ENCODE measurements around the gene WDR7. TPM values are rescaled to one million over a fixed set of nuclear protein-coding genes. Genes with fewer than 3 reads are reported as not detected.

The WDR7 gene
- total RNA-seq, 1 experiment from 2014 or later, result 7.8 TPM

DNA sequence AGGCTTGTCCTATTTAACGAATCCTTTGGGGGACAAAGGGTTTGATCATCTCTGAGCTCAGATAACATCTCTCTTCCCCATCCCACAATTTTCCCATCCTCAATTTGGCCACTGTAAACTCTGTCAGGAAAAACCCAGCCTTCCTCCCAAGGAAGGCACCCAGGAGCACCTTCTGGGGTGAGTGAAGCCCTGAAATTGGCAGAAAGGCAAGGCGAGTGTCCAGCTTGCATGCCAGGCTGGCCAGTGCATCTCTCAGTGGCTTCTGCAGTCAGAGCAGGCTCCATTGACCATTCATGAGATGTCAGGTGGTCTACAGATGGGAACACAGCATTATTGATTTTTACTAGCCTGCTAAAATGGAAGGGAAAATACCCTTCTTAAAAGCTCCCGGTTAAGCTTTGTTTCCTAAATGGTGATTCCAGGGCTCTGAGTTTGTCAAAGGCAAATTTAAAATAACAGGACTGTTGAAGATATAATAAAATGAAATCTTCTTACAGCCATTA lies 412.5 kb downstream of the WDR7 start:
- Mint-ChIP-seq H3K36me3 (ENCODE audit: insufficient read depth, unreplicated experiment) (no peaks in the 10 kb centered on the region), H3K27me3 (ENCODE audit: insufficient read depth, unreplicated experiment) (peaks cover 3% of the 10 kb centered on the region), H3K4me3 (ENCODE audit: unreplicated experiment) (no peak overlapping the region), H3K9me3 (ENCODE audit: unreplicated experiment) (no peaks in the 10 kb centered on the region), H3K4me1 (ENCODE audit: low read depth, unreplicated experiment) (no peaks in the 10 kb centered on the region), H3K27ac (ENCODE audit: unreplicated experiment) (no peak overlapping the region)
- BruUV-seq (replicated peaks), result no TSS peak
- DNase-seq, result no peak
- ChIA-PET POLR2A (no interaction called here), CTCF (no interaction called here)
- Histone ChIP-seq H3K27me3 (replicated peaks; ENCODE audit: control insufficient read depth, insufficient read depth, low read length) (no peaks in the 10 kb centered on the region), H3K9me3 (no peaks in the 10 kb centered on the region), H3K4me3 (ENCODE audit: low read depth, low read length) (no peak overlapping the region), H3K36me3 (ENCODE audit: control insufficient read depth, insufficient read depth, low read length) (no peaks in the 10 kb centered on the region), H3K4me1 (no peaks in the 10 kb centered on the region)
- intact Hi-C loops (cut with micrococcal nuclease; ENCODE audit: unreplicated experiment), result no loop called here
- TF ChIP-seq, protein P1, sequence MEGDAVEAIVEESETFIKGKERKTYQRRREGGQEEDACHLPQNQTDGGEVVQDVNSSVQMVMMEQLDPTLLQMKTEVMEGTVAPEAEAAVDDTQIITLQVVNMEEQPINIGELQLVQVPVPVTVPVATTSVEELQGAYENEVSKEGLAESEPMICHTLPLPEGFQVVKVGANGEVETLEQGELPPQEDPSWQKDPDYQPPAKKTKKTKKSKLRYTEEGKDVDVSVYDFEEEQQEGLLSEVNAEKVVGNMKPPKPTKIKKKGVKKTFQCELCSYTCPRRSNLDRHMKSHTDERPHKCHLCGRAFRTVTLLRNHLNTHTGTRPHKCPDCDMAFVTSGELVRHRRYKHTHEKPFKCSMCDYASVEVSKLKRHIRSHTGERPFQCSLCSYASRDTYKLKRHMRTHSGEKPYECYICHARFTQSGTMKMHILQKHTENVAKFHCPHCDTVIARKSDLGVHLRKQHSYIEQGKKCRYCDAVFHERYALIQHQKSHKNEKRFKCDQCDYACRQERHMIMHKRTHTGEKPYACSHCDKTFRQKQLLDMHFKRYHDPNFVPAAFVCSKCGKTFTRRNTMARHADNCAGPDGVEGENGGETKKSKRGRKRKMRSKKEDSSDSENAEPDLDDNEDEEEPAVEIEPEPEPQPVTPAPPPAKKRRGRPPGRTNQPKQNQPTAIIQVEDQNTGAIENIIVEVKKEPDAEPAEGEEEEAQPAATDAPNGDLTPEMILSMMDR (IDR thresholded peaks at IDR 0.05; ENCODE audit: insufficient read depth in 1 of 2, low read depth in 1 of 2, low read length in 1 of 2, severe bottlenecking in 1 of 2, unreplicated experiment in 1 of 2), result no peak

DNA sequence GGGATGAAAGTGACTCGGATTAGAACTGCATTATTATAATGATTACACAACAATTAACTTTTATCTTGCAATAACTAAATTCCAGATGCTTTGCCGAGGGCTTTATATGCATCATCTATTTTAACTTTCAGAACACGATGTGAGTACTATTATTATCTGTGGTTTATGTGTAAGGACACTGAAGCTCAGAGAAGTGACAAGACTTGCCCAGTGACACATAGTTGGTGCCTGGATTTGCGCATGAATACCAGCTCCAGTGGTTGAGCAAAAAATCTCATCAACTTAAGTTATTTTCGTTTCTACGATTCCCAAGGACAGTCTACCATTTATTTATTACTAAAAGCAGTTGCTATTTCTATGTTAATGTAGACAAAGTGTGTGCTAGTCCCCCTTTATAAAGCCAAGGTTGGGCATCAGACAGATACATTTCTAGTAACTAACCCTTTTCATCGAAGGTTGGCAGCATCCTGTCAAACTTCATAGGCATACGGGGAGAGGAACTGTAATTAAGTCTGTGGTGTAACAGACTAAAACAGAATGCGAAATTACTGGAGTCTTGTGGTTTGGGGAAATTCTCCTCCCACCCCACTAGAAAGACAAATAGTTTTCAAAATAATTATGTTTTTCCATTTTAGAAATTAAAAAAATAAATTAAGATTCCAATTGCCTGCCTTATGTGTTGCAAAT lies 422.5 kb downstream of the WDR7 start:
- Histone ChIP-seq H3K9me3 (no peaks in the 10 kb centered on the region), H3K36me3 (ENCODE audit: control insufficient read depth, insufficient read depth, low read length) (no peaks in the 10 kb centered on the region), H3K27me3 (replicated peaks; ENCODE audit: control insufficient read depth, insufficient read depth, low read length) (no peaks in the 10 kb centered on the region), H3K4me3 (ENCODE audit: low read depth, low read length) (no peak overlapping the region), H3K4me1 (no peaks in the 10 kb centered on the region)
- H3K27me3 Mint-ChIP-seq (ENCODE audit: insufficient read depth, unreplicated experiment), result peaks cover 6% of the 10 kb centered on the region
- no peak for DNase-seq
- POLR2A ChIA-PET, result no interaction called here
- no peak overlapping the region for H3K27ac Mint-ChIP-seq (ENCODE audit: unreplicated experiment)
- intact Hi-C loops (cut with micrococcal nuclease; ENCODE audit: unreplicated experiment), result no loop called here
- no TSS peak for BruUV-seq (replicated peaks)
- H3K4me1 Mint-ChIP-seq (ENCODE audit: low read depth, unreplicated experiment), result no peaks in the 10 kb centered on the region
- no peaks in the 10 kb centered on the region for H3K36me3 Mint-ChIP-seq (ENCODE audit: insufficient read depth, unreplicated experiment)
- TF ChIP-seq, protein P1 (IDR thresholded peaks at IDR 0.05; ENCODE audit: insufficient read depth in 1 of 2, low read depth in 1 of 2, low read length in 1 of 2, severe bottlenecking in 1 of 2, unreplicated experiment in 1 of 2), result no peak
- no peaks in the 10 kb centered on the region for H3K9me3 Mint-ChIP-seq (ENCODE audit: unreplicated experiment)
- CTCF ChIA-PET, result no interaction called here
- no peak overlapping the region for H3K4me3 Mint-ChIP-seq (ENCODE audit: unreplicated experiment)

DNA sequence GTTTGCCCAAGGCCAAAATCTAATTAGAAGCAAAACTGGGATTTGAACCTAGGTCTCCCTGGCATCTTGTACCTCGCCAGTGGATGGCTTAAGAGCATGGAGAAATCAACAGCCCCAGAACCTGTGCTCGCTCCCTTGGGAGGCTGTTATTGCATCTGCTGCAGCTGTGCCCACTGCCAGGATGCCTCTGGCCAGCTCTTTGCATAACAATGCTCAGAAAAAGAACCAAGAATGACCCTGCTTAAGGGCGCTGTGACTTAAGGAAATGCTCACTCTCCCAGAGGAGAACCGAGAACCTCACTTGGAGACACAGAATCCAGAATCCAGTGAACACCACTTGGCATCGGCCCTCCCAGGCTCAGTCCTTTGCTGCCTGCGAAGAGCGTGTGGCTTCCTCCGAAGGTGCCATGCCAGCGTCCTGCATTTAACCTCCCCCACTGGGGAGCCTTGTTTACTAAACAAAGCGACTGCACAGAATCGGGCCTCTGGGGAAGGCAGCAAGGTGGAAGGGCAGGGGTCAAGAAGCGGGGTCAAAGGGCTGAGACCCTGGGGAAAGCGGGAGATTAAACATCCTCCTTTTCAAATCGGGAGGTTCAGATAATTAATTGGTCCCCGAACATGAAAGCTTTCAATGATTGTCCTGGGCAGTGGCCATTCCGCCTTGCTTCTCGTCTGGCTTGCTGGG lies 424.7 kb downstream of the WDR7 start:
- no peak overlapping the region for H3K4me3 Mint-ChIP-seq (ENCODE audit: unreplicated experiment)
- no peaks in the 10 kb centered on the region for H3K9me3 Mint-ChIP-seq (ENCODE audit: unreplicated experiment)
- Histone ChIP-seq H3K27me3 (replicated peaks; ENCODE audit: control insufficient read depth, insufficient read depth, low read length) (no peaks in the 10 kb centered on the region), H3K36me3 (ENCODE audit: control insufficient read depth, insufficient read depth, low read length) (no peaks in the 10 kb centered on the region), H3K4me3 (ENCODE audit: low read depth, low read length) (no peak overlapping the region), H3K9me3 (no peaks in the 10 kb centered on the region), H3K4me1 (no peaks in the 10 kb centered on the region)
- no TSS peak for BruUV-seq (replicated peaks)
- TF ChIP-seq, protein P1 (IDR thresholded peaks at IDR 0.05; ENCODE audit: insufficient read depth in 1 of 2, low read depth in 1 of 2, low read length in 1 of 2, severe bottlenecking in 1 of 2, unreplicated experiment in 1 of 2), result no peak
- ChIA-PET CTCF (no interaction called here), POLR2A (no interaction called here)
- DNase-seq, result no peak
- H3K4me1 Mint-ChIP-seq (ENCODE audit: low read depth, unreplicated experiment), result no peaks in the 10 kb centered on the region
- no peaks in the 10 kb centered on the region for H3K36me3 Mint-ChIP-seq (ENCODE audit: insufficient read depth, unreplicated experiment)
- intact Hi-C loops (cut with micrococcal nuclease; ENCODE audit: unreplicated experiment), result no loop called here
- no peak overlapping the region for H3K27ac Mint-ChIP-seq (ENCODE audit: unreplicated experiment)
- peaks cover 5% of the 10 kb centered on the region for H3K27me3 Mint-ChIP-seq (ENCODE audit: insufficient read depth, unreplicated experiment)
